Tibial artery (tissue), 4 donors: ENCODE results near the gene PIAS2.

Source experiments
- DNase-seq, 2 donors: peaks; one replicate each; pipeline ENCODE4 v3.0.0-alpha.2; 2019
- H3K27ac ChIP-seq, 2 donors: fragments of 200-600 bp; sonication (generic) in 1 of 2; 1 replicate in 1 of 2; 2 replicates in 1 of 2; pipeline ENCODE4 v1.5.1; 2018 to 2019; ENCODE audit warnings: mild to moderate bottlenecking in 1 of 2
- H3K27me3 ChIP-seq, 2 donors: fragments of 200-600 bp; sonication (generic) in 1 of 2; one replicate each; pipeline versions ENCODE4 v1.5.1 to v1.6.0; 2016 to 2019
- H3K36me3 ChIP-seq, 3 donors: fragments of 200-600 bp; sonication (generic) in 2 of 3; one replicate each; pipeline ENCODE4 v1.5.1; 2016 to 2019; ENCODE audit warnings: mild to moderate bottlenecking in 2 of 3
- H3K4me1 ChIP-seq, 4 donors: fragments of 200-600 bp; sonication (generic) in 2 of 4; 1 replicate in 3 of 4; 2 replicates in 1 of 4; pipeline ENCODE4 v1.5.1; 2016 to 2019
- H3K4me3 ChIP-seq, 2 donors: fragments of 200-600 bp; sonication (generic) in 1 of 2; 1 replicate in 1 of 2; 2 replicates in 1 of 2; pipeline ENCODE4 v1.5.1; 2018 to 2019; ENCODE audit warnings: mild to moderate bottlenecking in 2 of 2
- H3K9me3 ChIP-seq, 3 donors: fragments of 200-600 bp; sonication (generic) in 1 of 3; one replicate each; pipeline ENCODE4 v1.5.1; 2016 to 2019
- intact Hi-C: fragments of 100-400 bp; cut with DNase I; formaldehyde crosslinking; loops from one replicate; pipeline ENCODE4 v1.15.0; 2023; ENCODE audit warnings: low total_unique reads
- TF ChIP-seq, protein P1 (sequence below), 2 experiments: fragments of 200-600 bp in 1 of 2; fragments of 450-650 bp in 1 of 2; IDR thresholded peaks; one replicate each; pipeline ENCODE4 v1.5.1; 2017 to 2019; ENCODE audit warnings: antibody characterized with exemption in 2 of 2, mild to moderate bottlenecking in 1 of 2, moderate library complexity in 1 of 2

PIAS2 gene

DNA sequence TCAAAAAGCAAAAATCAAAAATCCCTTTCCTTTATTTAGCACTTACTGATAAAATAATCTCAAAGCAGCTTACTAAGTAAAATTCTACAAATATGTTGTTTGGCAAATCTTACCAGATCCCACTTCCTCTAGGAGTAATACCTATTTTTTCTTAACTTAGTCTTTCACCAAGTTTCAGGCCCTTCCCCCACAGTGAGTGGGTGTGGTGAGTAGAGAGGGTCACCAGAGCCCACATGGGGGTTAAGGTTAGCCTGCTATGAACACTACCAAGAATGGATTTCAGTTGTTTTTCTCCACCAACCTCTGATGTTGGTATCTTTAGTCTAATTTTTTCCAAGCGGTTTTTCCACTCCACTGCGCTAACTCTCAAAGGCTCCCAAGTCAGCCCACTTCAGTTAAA is 23.2 kb downstream of the PIAS2 start:
- Histone ChIP-seq H3K36me3 (peaks cover 14 to 18% (median 17%) of the 10 kb centered on the region in 3 donors), H3K9me3 (peaks cover 0 to 4% (median 4%) of the 10 kb centered on the region in 3 donors), H3K27ac (no peak overlapping the region), H3K4me1 (no peaks in the 10 kb centered on the region), H3K27me3 (no peaks in the 10 kb centered on the region), H3K4me3 (no peak overlapping the region)
- intact Hi-C loops, result no loop called here
- DNase-seq, result no peak
- TF ChIP-seq, protein P1, sequence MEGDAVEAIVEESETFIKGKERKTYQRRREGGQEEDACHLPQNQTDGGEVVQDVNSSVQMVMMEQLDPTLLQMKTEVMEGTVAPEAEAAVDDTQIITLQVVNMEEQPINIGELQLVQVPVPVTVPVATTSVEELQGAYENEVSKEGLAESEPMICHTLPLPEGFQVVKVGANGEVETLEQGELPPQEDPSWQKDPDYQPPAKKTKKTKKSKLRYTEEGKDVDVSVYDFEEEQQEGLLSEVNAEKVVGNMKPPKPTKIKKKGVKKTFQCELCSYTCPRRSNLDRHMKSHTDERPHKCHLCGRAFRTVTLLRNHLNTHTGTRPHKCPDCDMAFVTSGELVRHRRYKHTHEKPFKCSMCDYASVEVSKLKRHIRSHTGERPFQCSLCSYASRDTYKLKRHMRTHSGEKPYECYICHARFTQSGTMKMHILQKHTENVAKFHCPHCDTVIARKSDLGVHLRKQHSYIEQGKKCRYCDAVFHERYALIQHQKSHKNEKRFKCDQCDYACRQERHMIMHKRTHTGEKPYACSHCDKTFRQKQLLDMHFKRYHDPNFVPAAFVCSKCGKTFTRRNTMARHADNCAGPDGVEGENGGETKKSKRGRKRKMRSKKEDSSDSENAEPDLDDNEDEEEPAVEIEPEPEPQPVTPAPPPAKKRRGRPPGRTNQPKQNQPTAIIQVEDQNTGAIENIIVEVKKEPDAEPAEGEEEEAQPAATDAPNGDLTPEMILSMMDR (IDR thresholded peaks at IDR 0.05), result no peak

DNA sequence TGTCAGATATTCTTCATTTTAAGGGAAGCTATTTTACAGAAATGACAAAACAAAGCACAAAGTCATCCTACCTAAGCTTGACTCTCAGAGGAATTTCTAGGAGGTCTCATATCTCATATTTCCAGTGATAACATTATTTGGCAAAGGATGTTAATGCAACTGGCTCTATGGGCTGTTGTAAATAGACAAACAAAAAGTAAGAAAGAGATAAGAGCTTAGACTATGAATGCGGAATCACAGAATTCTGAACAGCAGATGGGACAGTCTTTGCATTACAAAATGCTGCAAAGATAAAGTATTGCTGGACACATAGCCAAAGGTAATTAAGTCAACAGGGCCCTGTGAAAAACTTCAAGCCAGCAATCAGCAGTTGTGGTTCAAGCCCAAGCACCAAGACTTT is 23.9 kb downstream of the PIAS2 start:
- Histone ChIP-seq H3K9me3 (peaks cover 0 to 12% (median 11%) of the 10 kb centered on the region in 3 donors), H3K36me3 (peaks cover 22 to 25% (median 24%) of the 10 kb centered on the region in 3 donors), H3K27ac (no peak overlapping the region), H3K27me3 (no peaks in the 10 kb centered on the region), H3K4me1 (no peaks in the 10 kb centered on the region), H3K4me3 (no peak overlapping the region)
- no peak for DNase-seq
- intact Hi-C loops, result no loop called here
- TF ChIP-seq, protein P1 (IDR thresholded peaks at IDR 0.05), result no peak

DNA sequence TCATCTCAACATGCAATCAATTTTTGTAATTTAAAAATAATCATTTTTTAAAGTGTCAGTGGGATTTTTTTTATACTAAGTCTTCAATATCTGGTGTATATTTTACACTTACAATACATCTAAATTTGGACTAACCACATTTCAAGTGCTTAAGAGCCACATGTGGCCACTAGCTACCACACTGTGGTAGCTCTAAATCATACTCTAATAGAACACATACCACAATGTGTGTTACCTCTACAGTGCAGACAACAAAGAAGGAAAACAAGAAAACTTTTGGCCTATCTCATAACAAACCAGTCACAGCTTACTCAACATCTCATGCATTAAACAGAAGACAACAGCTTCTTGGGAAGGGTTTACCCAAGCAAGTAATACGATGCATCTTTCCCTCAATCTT is 24.5 kb downstream of the PIAS2 start:
- no peak overlapping the region for H3K4me3 ChIP-seq
- H3K27me3 ChIP-seq, result no peaks in the 10 kb centered on the region
- peaks cover 25 to 28% (median 26%) of the 10 kb centered on the region in 3 donors for H3K36me3 ChIP-seq
- H3K4me1 ChIP-seq, result no peaks in the 10 kb centered on the region
- intact Hi-C loops, result no loop called here
- DNase-seq, result no peak
- no peak overlapping the region for H3K27ac ChIP-seq
- peaks cover 0 to 14% (median 12%) of the 10 kb centered on the region in 3 donors for H3K9me3 ChIP-seq
- TF ChIP-seq, protein P1 (IDR thresholded peaks at IDR 0.05), result no peak

DNA sequence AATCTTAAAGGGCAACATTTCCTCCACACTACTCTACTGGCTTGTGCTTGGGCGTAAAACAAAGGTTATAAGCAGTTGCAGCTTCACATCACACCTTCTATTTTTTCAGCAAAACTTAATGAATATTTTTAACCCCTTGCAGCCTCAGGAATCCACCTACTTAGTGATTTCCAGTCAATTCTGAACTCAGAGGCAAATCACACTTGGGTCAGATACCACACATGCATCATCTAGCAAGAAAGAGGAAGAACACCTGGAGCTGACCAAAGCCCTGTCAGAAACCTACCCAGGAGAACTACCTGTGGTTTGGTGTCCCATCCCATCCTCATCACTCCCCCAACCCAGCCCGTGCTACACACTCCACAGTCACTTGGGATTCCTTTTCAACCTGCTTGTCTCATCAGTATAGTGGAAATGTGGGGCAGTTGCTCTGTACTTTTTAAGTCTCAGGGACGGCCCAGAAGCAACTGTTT is 25.5 kb downstream of the PIAS2 start:
- TF ChIP-seq, protein P1 (IDR thresholded peaks at IDR 0.05), result no peak
- Histone ChIP-seq H3K36me3 (peaks cover 25 to 28% (median 26%) of the 10 kb centered on the region in 3 donors), H3K4me3 (no peak overlapping the region), H3K4me1 (peaks cover 0 to under 1% (median 0%) of the 10 kb centered on the region in 4 donors), H3K27me3 (no peaks in the 10 kb centered on the region), H3K27ac (no peak overlapping the region), H3K9me3 (peaks cover 0 to 14% (median 12%) of the 10 kb centered on the region in 3 donors)
- no peak for DNase-seq
- intact Hi-C loops, result no loop called here

DNA sequence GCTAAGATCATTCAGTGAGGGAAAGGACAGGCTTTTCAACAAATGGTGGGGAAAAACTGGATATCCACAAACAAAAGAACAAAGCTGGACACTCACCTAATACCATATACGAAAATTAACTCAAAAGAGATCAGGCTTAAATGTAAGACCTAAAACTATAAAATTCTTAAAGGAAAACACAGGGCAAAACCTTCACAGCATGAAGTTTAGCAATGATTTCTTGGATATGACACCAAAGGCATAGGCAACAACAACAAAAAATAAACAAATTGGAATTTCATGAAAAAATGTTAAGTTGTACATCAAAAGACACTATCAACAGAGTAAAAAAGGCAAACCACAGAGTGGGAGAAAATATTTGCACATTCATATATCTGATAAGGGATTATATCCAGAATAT is 28.3 kb downstream of the PIAS2 start:
- intact Hi-C loops, result no loop called here
- Histone ChIP-seq H3K4me3 (no peak overlapping the region), H3K4me1 (peaks cover 0 to 5% (median 0%) of the 10 kb centered on the region in 4 donors), H3K36me3 (peaks cover 25 to 28% (median 26%) of the 10 kb centered on the region in 3 donors), H3K9me3 (peaks cover 0 to 14% (median 12%) of the 10 kb centered on the region in 3 donors), H3K27me3 (no peaks in the 10 kb centered on the region), H3K27ac (no peak overlapping the region)
- no peak for DNase-seq
- TF ChIP-seq, protein P1 (IDR thresholded peaks at IDR 0.05), result no peak

DNA sequence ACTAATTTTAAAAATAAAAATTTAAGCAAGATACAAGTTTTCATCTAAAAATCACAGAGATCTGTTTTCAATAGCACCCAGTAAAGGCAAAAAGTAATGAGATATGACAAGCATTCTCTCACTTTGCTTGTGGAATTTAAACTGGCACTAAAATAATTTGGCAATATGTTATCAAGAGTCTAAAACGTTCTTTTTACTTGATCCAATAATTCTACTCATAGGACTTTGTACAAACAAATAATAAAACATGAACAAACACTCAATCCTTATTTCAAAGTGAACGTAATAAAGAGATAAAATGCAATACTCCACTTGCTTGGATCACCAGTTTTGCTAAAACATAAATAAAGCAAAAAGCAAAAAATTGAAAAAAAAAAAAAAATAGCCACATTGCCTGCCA is 30.4 kb downstream of the PIAS2 start:
- intact Hi-C loops, result no loop called here
- no peak overlapping the region for H3K4me3 ChIP-seq
- TF ChIP-seq, protein P1 (IDR thresholded peaks at IDR 0.05), result no peak
- H3K27ac ChIP-seq, result no peak overlapping the region
- DNase-seq, result no peak
- peaks cover 25 to 28% (median 26%) of the 10 kb centered on the region in 3 donors for H3K36me3 ChIP-seq
- H3K9me3 ChIP-seq, result peaks cover 0 to 14% (median 12%) of the 10 kb centered on the region in 3 donors
- H3K4me1 ChIP-seq, result peaks cover 0 to 5% (median 0%) of the 10 kb centered on the region in 4 donors
- H3K27me3 ChIP-seq, result no peaks in the 10 kb centered on the region
